T-helper 1 cell treated with Interleukin-12 subunit alpha and Interleukin-12 subunit beta and Interleukin-4 antibody, amounts not matched to agents 30 ng/mL and 1 ng/mL, for 36 hours (primary cell): Measurements from ENCODE around the gene MYZAP. TPM values are rescaled to one million over a fixed set of nuclear protein-coding genes. Genes with fewer than 3 reads are reported as not detected.
"Not testable (repeated sequence)": the region's sequence is repeated elsewhere in the genome, so short reads cannot be mapped to it uniquely, and the experiment has no call there.

Experiments used
- intact Hi-C: fragments of 100-400 bp; cut with micrococcal nuclease; formaldehyde crosslinking; loops from one replicate; pipeline ENCODE4 v1.15.1; 2024
- total RNA-seq: library from RNA; stranded (reverse); gene quantifications from 2 replicates; pipeline ENCODE4 v1.2.3, GENCODE V29; 2022

Gene MYZAP
- total RNA-seq, 1 donor from 2014 or later = not detected

DNA sequence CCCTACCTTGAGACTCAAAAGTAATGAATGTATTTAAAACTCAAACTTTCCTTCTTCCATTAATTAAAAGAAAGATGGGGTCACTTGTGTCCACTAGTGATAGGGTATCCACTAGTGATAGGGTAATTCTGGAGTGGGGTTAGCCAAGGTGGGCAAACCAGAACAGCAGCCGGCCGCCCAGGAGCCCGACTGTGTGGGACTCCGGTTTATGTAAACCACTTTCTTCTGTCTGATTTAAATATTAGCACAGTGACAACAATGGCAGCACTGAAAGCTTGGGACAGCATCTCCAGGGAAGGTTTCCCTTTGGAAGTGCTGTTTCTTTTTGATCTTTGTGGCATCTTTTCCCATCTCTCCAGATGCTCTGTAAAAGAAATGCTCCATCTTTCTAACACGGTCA, 722 bp downstream of the MYZAP start:
- intact Hi-C loops = no loop called here

DNA sequence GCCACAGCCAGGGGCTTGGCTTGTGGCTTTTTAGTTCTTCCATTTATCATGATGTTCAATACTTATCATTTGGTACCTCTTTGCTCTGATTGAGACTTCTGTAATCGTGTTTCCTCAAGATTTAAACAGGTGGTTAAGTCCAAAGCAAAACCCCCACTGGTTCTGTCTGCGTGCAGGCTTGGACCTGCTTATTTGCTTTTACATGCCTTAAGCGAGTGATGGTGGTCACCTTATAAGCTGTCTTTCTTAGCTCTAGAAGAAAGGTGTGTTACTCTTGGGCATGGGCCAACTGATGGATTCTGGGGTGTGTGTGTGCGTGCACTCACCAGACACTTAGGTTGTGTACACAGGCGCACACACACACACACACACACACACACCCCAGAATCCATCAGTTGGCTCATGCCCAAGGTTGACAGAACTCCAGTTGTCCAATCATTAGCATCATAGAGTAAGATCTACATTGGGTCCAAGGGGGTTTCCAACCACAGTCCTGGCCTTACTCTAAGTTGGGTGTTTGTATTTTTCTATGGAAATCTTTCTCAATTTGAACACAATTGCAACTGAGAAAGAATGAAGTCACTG, 1.2 kb downstream of the MYZAP start:
- intact Hi-C loops = no loop called here

DNA sequence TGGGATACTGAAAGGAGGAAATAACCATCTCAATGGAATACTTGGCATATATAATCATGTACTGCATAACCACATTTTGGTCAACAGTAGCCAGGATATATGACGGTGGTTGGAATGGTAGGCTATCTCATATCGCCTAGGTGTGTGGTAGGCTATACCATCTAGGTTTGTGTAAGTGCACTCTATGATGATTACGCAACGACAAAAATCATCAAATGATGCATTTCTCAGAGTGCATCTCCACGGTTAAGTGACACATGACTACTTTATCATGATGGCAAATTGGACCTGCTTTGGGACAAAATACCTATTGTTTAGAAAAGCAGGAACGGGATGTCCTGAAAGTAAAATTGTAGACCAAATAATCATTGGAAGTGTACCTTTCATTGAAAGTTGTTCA, 2.8 kb downstream of the MYZAP start:
- intact Hi-C loops = no loop called here

- intact Hi-C loops = no loop called here
These were observed 3.5 kb downstream of the MYZAP start for GRCh38 chr15:57595011-57595866.

GRCh38 chr15:57596301-57596855, 4.7 kb downstream of the MYZAP start:
- intact Hi-C loops = no loop called here

DNA sequence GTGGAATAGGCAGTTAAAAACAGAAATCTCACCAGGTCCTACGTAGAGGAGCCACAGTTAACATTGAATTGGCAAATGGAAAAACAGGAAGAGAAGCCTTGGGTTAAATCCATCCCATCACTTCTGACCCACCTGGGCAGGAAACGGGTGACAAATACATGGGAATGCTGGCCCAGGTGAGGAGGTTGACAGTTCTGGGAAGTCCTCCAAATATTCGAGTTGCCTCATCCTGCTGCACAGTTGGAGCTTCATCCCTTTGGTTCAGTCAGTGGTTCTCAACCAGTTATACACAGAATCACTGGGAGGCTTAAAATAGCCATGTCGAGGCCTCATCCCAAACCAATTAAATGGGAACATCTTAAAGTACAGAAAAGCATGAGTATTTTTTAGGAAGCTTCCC, 5.3 kb downstream of the MYZAP start:
- intact Hi-C loops = no loop called here

DNA sequence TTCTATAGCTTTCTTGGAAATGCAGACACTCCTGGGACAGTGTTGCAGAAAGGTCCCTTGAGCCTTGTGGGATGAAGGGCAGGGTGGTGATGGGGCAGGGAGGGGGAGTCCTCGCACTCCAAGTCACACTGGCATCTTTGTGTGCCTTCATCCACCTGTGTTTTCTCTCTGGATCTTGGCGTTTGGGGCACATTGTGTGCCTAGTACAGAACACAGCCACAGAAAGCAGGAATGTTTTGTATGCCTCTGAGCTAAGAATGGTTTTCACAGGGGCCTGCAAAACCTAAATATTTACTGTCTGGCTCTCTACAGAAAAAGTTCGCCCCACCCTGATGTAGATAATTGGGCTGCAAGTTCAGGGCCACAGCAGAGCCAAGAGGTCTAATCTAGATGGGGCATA, 5.7 kb downstream of the MYZAP start:
- intact Hi-C loops = no loop called here

GRCh38 chr15:57598346-57598745, 6.6 kb downstream of the MYZAP start:
- intact Hi-C loops = no loop called here

DNA sequence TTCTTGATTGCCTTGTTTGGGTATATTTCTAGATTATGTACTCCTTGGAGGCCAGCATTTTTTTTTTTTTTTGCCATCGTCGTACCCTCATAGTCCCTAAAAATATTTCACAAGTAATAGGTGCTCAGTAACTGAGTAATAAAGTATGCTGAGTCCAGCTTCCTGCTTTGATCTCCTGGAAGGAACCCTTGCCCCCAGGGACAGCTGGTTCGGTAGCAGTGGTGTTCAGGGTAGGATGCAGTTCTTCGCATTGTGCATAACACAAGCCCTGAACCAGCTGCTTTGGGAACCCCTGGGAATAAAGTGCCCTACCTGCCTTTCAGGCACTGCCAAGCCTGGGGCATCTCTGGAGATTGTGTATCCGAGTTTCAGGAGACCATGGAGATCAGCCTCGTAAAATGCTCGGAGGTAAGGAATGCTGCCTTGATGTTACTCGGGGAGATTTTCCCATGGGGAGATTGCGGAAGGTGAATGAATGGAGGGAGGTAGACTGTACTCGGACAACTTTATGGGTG, 7.6 kb downstream of the MYZAP start:
- intact Hi-C loops = no loop called here

DNA sequence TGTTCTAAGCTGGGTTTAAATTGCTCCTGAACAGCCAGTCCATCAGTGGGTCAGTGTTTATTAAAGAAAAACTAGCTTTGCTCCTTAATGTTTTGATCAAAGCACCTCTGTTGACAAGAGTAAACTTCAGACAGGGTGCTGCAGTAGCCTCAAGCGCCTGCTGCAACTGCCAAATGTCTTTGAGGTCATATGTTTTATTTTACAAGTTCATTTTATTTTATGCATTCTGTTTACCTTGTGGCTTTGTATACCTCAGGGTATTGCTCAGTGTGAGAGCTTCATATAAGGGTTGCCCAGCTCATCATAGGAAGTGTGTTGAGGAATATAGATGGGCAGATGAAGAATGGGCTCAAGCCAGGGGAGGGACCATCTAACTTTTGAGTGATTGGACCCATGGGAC, 8.5 kb downstream of the MYZAP start:
- intact Hi-C loops = no loop called here

GRCh38 chr15:57604507-57604906, 12.8 kb downstream of the MYZAP start:
- intact Hi-C loops = no loop called here

- intact Hi-C loops = no loop called here
These were observed 13.8 kb downstream of the MYZAP start for GRCh38 chr15:57605491-57605890.

DNA sequence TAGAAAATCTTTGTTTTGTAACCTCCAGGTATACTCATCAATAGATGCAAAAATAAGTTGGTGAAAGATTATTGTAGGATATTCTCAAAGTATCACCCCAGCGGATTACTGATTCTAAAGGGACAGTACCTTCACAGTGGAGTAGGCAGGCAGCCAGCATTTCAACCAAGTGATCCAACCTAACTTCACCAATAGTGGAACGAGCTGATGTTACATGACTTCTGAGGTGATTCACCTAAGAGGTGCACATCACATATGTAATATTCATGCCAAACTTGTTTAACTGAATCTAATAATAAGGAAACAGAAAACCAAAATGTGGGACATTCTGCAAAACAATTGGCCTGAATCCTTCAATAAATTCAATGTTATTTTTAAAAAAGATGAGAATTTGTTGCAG, 14.3 kb downstream of the MYZAP start:
- intact Hi-C loops = no loop called here

DNA sequence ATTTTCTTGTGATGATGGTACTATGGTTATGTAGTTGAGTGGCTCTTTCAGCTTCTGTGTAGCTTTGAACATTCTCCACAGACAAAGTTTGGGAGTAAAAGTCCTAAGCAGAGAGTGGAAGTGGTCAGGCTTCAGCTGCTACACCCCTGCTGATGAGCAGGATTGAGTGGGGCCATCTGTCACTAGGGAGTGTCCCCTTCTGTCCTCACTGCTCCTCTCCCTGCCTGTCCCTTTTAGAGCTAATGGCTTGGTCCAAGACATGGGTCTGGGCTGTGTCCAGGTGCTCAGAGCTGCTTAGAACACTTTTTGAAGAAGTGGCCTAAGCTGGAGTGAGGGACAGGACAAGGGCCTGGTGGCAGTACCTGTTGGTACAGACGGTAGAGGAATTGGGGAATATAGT, 15.1 kb downstream of the MYZAP start:
- intact Hi-C loops = no loop called here

GRCh38 chr15:57607570-57608000, 15.9 kb downstream of the MYZAP start:
- intact Hi-C loops = no loop called here

DNA sequence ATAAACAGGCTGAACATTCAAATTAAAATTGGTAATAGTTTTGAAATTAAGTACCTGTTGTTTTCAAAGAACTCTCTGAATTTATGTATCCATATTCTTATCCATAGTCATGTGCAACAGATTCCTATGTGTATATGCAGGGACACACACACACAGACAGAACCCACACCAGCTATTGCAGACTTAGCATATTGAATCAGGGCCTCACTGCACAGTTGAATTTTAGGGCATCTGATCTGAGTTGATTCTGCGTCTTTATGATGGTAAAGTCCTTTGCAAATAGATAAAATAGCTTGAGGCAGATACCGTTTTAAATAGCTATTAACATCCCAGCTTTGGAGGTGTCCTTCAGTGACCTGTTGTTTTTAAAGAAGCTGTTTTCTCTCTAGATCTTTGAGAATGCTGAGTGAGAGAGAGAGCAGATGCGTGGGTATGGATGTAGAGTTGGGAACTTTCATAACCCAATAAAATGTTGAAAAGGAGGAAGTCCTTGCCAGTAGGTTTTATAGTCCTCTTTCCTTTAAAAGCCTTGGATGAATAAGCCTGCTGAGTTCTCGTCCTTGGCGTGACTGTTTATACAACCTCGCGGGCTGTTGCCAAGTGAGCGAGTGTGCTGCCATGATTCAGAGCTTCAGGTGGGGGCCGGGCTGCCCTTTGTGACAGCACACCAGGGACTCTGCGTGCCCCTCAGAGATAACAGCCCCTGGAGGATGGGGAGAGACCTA, 18.3 kb downstream of the MYZAP start:
- intact Hi-C loops = no loop called here

DNA sequence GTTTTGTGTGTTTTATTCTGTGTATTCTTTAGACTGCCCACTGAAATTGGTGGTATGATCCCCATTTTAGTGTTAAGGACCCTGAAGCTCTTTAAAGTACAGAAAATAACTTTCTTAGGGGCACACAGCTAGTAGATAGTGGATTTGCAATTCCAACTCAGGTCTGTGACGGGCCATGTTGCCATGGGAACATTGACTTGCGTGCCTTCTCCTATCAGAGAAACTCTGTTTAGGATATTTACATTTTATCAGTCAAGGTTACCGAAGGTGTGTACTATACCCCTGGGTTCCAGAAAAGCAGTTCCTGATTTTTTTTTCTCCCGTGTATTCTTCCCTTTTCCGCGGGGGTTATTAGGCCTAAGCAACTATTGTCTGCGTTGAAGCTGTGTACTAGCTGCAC, 19.4 kb downstream of the MYZAP start:
- intact Hi-C loops = no loop called here

DNA sequence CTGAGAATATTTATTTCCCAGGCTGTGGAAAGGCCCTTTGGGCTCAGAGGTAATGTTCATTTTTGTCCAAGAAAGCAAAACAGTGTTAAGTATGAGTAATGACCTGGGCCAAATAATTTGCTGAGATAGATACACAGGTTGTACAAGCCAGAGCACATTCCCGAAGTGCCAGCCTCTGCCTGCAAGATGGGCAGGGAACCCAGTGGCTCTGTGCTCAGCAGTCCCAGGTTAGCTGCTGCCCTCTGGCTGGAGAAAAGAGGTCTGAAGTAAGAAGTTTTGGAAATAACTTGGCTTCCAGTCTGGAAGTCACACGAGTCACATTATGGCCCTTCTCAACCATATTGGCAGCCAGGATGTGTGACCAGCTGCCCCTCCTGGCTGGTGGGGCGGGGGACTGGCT, 20.2 kb downstream of the MYZAP start:
- intact Hi-C loops = no loop called here

- intact Hi-C loops = no loop called here
These were observed 22.5 kb downstream of the MYZAP start for GRCh38 chr15:57614241-57614640.

- intact Hi-C loops = not testable (repeated sequence)
These were observed 24.3 kb downstream of the MYZAP start for GRCh38 chr15:57615951-57616496.

DNA sequence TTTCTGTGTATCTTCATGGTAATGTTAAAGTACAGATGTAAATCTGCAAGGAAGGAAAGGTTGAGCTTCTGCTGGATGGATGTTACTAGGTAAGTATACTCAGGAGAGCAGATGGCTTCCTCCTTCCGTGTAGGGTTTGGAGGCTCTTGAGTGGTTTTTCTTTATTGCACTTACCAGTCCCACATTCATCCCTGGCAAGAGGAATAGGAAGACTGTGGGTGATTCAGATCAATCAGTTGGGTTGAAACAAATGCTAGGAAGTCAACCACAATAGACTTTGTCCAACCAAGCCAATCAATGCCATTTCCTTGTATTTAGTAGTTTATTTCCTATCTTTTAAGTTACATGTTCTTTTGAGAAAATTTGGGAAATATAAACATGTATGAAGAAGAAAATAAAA, 26.6 kb downstream of the MYZAP start:
- intact Hi-C loops = no loop called here

- intact Hi-C loops = no loop called here
These were observed 28.0 kb downstream of the MYZAP start for GRCh38 chr15:57619746-57620145.
